HG02943 (cell line): ENCODE measurements around the gene JUNB.
"Not testable (repeated sequence)": the region's sequence is repeated elsewhere in the genome, so short reads cannot be mapped to it uniquely, and the experiment has no call there.

Experiments
- ATAC-seq: cut with Tn5 transposase; IDR thresholded peaks from one replicate; pipeline ENCODE4 v1.9.1; 2021; ENCODE audit warnings: mild to moderate bottlenecking, low read depth, moderate library complexity; ENCODE audit not compliant: unreplicated experiment

Gene JUNB

DNA sequence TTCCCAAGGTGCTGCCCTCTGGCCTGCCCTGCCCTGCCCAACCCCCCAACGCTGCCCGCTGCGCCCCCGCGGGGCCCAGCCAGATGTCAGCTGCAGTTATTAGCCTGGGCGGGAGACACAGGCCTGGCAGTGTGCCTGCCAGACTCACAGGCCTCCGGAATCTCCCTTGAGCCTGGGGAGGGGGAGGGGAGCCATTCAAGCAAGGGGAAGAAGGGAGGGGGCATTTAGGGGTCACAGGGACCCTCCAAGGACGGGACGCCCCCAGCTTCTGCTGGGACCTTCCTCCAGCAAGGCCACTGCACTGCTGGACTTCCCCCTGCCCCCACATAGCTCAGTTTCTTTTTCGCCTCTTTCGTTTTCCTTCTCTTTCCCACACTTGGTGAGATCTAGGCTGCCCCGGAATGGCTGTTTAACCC, 2.6 kb upstream of the JUNB start:
- no peak for ATAC-seq

DNA sequence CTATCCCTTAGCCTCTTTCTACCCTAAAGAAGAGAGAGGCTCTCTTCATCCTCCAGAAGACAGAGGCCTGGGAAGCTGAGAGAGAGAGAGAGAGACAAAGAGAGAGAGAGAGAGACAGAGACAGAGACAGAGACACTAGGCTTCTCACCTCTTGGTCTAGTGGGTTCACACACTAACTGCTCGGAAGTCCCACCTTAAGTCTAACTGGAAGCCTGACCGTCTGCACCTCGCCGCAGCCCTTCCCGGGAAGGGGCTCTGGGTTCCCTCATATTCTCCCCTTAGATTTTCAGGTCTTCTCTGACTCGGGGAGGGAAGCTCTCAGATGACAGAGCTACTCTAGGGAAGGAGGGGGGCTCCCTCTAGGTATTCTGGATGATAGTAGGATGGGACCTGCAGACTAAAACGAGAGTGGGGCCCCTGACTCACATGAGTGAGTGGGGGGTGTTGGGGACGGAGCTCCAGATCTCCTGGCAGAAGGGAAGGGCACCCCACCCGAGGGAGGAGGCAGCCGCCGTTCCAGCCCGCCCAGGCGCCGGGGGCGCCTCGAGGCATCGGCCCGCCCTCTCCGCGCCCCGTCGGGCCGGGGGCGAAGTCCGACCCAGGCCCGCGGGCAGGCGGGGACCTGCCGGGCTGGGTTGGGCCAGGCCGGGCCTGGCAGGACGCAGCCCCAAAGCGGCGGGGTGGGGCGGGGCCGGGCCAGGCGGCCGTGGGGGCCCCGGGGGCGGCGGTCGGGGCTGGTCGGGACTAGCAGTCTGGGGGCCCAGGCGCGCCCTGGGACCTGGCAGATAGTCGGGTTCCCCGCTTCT, 2.0 kb upstream of the JUNB start:
- ATAC-seq, result peak; percentile 0

DNA sequence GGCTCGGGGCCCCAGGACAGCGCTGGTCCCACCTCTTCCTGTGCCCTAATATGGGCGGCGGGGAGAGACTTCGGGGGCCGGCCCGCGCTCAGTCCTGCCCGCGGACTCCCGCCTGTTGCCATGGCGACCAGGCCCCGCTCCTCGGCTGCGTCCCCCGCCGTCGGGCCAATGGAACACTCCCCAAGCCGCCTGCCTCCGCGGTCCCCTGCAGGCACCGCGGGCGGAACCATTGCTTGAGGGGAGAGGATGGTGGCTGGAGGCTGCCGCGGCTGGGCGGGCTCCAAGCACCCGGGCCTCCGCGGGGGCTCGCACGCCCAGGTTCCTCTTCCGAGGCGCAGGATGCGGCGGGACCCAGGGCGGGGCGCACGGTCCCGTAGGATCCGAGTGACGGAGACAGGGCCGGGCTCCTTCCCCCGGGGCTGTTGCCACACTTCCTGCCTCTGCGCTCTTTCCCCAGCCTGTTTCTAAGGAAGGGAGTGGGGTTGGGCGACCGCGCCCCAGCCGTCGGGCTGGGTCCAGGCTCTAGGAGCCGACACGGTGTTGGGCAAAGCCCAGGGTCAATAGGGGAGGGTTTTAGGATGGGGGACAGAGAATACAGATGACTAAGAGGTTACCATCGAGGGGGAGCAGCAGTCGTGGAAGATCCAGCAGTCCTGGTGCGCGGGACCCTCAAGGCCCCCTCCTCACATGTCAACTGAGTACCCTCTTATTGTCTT, 1.2 kb upstream of the JUNB start:
- ATAC-seq, result peak; percentile 32

DNA sequence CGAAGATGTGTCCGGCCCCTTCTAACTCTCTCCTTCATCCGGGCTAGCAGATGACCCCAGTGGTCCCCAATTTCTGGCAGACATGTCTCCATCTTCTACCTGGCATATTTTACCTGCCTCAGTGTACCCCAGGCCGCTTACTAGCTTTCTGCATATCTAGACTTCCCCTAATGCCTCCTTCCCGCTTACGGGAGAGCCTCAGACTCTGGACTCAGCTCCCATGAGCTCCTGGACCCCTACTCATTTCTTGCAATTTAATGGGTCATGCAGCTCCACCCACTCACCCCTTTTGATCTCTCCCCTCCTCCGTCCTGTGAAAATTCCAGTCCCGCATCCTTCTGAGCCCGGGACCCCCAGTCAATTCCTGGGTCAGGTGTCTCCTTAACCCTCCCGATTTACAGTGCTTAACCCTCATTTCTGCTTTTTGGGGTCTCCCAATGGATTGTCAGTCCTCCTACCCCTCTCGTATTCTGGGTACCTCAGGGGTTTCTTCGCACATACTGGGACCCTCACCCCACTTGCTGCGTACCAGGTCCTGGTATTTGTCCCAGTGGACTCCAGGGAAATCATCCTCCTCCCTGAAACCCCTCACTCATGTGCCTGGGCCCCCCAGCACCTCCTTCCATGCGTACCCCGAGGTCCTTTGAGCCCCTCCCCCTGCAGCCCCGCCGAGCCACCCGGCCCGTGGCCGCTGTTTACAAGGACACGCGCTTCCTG, 500 bp upstream of the JUNB start:
- no peak for ATAC-seq

DNA sequence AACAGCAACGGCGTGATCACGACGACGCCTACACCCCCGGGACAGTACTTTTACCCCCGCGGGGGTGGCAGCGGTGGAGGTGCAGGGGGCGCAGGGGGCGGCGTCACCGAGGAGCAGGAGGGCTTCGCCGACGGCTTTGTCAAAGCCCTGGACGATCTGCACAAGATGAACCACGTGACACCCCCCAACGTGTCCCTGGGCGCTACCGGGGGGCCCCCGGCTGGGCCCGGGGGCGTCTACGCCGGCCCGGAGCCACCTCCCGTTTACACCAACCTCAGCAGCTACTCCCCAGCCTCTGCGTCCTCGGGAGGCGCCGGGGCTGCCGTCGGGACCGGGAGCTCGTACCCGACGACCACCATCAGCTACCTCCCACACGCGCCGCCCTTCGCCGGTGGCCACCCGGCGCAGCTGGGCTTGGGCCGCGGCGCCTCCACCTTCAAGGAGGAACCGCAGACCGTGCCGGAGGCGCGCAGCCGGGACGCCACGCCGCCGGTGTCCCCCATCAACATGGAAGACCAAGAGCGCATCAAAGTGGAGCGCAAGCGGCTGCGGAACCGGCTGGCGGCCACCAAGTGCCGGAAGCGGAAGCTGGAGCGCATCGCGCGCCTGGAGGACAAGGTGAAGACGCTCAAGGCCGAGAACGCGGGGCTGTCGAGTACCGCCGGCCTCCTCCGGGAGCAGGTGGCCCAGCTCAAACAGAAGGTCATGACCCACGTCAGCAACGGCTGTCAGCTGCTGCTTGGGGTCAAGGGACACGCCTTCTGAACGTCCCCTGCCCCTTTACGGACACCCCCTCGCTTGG, 966 bp downstream of the JUNB start:
- no peak for ATAC-seq

DNA sequence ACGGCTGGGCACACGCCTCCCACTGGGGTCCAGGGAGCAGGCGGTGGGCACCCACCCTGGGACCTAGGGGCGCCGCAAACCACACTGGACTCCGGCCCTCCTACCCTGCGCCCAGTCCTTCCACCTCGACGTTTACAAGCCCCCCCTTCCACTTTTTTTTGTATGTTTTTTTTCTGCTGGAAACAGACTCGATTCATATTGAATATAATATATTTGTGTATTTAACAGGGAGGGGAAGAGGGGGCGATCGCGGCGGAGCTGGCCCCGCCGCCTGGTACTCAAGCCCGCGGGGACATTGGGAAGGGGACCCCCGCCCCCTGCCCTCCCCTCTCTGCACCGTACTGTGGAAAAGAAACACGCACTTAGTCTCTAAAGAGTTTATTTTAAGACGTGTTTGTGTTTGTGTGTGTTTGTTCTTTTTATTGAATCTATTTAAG, 1.6 kb downstream of the JUNB start:
- no peak for ATAC-seq

DNA sequence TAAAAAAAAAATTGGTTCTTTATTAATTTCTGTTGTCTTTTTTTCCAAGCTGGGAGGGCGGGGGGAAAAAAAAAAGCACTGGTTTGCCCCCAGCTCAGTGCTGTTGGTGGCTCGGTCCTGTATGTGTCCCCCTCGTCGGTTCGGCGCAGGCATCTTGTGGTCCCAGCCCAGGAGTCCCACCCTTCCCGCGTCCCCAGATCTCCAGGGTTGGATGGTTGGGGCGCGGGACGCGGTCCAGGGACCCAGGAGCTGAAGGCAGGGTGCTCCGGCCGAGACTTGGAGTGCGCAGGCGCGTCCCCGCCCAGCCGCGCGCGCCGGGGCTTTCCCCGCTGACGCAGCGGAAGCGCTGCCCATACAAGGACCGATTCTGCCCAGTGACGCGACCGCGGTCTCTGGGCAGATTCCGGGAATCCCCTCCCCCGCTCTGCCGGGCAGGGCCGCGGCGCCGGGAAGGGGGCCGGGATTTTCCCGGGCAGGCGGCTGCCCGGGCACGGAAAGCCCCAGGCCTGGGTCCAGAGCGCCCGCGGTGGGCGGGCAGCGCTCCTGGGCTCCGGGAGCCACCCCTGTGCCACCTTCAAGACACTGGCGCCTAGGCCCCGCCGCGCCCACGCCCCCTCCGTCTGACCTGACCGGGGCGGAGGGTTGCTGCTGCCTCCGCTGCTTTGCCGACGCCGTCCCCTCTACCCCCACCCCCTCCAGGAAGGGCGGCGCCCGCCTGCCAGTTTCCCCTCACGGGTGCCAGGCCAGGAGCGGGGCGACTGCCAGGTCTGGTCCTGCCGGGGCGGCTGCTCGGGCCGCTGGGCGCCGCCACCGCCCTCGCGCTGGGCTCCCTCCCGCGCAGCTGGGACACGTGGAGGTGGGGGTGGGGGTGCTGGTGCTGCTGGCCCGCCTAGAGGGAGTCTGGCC, 2.3 kb downstream of the JUNB start:
- ATAC-seq, result no peak

DNA sequence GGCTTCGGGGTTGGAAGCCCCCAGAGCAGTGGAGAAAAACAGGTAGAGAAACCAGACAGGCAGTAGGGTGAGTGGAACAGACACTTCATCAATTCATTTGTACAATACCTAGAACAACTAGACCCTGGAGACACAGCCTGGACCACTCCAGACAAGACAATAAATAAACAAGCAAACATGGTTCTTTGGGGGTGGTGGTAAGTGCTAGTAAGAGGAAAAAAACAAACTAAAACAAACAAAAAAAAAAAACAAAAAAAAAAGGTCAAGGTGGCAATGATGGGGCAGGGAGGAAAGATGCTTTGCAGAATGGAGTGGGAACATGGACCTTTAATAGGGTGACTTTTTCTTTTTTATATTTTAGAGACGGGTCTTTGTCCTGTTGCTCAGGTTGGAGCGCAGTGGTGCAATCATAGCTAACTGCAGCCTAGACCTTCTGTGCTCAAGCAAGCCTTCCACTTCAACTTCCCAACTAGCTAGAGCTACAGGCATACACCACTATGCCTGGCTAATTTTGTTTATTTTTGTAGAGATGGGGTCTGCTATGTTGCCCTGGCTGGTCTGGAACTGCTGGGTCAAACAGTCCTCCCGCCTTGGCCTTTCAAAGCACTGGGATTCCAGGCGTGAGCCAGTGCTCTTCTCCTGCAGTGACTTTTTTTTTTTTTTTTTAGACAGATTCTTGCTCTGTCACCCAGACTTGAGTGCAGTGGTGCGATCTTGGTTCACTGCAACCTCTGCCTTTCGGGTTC, 3.1 kb downstream of the JUNB start:
- no peak for ATAC-seq

DNA sequence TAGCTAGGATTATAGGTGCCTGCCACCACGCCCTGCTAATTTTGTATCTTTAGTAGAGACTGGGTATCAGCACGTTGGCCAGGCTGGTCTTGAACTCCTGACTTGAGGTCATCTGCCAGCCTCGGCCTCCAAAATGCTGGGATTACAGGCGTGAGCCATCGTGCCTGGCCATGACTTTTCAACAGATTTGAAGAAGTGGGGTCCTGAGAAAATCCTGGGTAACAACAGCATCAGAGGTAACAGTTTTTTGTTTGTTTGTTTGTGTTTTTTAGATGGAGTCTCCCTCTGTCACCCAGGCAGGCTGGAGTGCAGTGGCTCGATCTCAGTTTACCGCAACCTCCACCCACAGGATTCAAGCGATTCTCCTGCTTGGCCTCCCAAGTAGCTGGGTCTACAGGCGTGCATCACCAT, 3.7 kb downstream of the JUNB start:
- ATAC-seq, result no peak

DNA sequence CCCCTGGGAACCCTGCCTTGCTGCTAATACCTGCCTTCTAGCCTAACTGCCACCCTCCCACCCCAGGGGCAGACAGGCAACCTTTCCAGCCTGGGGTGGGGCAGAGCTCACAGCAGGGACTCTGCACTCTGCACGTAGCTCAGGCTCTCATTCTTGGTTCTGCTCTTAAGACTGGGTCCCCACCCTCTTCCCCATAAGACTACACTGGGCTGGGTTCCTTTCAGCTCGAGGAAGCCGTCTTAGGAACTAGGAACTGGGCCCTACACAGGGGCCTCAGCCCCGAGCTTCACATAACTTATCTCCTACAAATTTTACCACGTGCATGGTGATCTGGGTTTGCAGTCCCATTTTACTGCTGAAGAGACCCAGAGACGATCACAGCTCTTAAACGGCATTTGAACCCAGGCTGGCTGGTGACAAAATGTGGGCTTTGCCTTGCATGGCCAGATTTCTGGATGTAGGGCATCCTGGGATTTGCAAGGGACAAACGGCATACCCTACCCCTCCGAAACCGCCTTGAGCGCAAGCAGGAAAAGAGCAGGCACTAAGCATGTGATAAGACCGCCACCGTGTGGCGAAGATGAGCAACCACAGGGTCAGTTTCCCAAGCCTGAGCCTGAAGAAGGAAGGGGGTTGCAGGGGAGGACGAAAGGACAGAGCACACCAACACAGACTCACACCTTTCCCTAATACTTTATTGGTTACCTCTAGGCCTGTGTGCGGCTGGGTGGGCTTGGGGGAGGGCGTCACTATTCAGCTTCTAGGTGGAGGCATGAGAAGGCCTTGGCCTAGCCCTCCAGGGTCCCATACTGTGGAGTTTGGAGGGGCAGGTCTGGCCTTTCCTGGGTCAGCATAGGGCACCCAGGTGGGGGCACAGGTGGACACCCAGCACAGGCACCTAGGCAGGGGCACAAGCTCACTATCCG, 5.1 kb downstream of the JUNB start:
- ATAC-seq, result no peak

DNA sequence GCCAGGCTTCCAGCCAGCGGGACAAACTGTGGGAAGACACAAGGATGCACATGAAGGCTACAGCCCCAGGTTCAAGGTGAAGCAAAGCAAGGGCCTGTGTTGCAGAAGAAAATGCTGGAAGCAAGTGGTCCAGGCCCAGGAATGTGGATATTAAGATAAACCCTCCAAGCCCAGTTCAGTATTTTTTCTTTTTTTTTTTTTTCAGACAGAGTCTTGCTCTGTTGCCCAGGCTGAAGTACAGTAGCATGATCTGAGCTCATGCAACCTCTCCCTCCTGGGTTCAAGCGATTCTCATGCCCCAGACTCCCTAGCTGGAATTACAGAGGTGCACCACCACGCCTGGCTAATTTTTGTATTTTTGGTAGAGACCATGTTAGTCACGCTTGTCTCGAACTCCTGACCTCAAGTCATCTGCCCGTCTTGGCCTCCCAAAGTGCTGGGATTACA, 5.9 kb downstream of the JUNB start:
- no peak for ATAC-seq

DNA sequence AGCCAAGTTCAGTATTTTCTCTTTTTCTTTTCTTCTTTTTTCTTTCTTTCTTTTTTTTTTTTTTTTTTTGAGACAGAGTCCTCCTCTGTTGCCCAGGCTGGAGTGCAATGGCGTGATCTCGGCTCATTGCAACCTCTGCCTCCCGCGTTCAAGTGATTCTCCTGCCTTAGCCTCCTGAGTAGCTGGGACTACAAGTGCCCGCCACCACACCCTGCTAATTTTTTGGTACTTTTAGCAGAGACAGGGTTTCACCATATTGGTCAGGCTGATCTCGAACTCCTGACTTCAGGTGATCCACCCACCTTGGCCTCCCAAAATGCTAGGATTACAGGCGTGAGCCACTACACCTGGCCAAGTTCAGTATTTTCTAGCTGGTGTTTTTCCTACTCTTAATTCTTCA, 6.3 kb downstream of the JUNB start:
- not testable (repeated sequence) for ATAC-seq

DNA sequence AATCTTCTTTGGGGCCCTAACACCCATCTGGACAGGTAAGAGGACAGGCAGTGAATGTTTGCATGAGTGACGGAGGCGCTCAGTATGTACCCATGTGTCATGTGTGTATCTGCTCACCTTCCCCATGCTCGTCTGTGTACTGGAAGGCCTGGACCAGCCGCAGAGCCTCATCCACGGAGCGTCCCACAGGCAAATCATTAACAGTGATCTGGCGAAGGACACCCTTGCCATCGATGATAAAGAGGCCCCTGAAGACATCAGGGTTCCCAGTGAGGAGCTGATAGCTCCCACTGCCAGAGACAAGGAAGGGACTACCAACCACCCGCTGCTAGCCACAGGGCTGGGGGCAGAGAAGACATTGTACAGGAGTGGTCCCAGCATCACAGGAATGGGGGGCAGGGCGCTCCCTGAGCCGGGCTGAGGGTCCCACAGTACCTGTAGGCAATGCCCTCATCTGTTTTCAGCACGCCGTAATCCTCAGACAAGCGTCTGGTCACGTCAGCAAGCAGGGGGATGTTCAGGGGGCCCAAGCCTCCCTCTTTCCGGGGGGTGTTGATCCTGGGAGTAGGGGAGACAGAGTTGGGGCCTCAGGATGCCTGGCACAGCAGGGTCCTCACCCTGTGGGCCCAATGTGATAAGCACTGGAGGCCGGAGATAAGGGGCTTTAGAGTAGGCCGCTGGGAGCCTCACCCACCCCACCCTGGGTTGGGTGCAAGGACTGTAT, 8.6 kb downstream of the JUNB start:
- ATAC-seq, result no peak

DNA sequence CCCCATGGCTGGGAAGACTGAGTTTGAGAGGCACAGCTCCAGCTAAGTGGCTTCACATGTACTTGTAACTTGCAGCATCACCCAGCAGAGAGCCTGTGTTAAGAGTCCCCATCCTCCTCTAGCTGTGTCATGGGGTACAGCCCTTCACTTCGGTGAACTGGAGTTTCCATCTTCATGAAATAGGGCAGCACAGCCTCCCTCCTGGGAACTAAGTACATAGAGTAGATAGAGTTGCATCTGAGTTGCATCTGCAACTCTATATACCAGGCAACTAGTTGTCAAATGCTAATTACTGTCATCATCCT, 9.1 kb downstream of the JUNB start:
- no peak for ATAC-seq

DNA sequence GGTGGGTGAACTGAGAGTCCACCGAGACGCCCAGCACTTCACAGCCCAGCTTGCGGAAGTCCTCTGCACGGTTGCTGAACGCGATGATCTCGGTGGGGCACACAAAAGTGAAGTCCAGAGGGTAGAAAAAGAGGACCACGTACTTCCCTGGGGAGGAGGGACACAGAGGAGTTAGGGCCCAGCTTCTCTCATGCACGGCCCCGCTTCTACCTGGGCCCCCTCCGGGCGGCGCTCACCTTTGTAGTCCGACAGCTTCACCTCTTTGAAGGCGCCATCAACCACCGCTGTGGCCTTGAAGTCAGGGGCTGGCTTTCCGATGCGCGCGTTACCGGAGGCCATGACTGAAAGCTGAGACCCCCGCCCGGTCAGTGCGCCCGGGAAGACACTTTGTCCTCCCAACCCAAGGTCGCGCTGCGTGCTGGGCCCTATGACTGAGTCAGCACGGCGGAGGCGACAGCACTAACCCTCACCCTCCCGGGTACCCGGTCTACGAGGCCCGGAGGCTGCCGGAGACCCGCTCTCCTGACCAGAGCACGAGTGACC, 9.7 kb downstream of the JUNB start:
- no peak for ATAC-seq

DNA sequence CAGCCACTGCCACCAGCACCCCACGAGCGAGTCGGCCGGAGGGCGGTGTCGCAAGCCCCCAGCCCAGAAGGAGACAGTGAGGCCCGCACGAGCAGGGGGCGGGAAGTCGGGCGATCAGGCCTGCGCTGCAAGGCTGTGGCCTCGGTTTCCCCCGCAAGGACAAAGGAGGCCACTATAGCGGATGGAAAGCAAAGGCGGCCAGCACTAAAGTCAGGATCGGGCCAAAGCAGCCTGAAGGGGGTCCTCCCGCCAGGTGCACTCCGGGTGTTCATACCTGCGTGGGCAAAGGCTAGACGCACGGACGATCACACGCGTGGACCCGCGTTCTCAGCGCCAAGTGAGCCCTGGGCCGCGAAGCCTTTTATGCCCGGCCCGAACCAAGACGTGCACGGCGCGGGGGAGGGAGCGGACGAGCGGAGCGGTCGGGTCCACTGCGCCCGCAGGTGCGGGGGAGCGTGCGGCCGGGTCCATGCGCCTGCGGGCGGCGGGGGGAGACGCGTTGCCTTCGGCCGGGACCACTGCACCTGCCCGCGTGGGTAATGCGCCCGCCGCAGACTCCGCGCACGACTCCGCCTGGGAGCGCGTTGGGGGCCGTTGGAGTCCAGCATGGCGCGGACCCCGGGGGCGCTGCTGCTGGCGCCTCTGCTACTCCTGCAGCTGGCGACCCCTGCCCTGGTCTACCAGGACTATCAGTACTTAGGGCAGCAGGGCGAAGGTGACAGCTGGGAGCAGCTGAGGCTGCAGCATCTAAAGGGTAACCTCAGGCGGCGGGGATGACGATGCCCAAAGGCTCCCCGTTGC, 10.4 kb downstream of the JUNB start, which contains the start of the genes PRDX2 and THSD8:
PRDX2 (minus strand) TSS at position 335 of the 801 bp plus-strand sequence. CDS start 539 bp downstream, outside the sequence.
THSD8 (plus strand) TSS at position 604 of the 801 bp plus-strand sequence; CDS start at position 607, 3 bp downstream.
- no peak for ATAC-seq
